HepG2 (cell line): Measurements from ENCODE around the gene SEMA7A. TPM values are rescaled to one million over a fixed set of nuclear protein-coding genes. Genes with fewer than 3 reads are reported as not detected.

Source experiments
- KLF16 ChIP-seq, 2 experiments: sonication (generic) in 1 of 2; formaldehyde crosslinking in 1 of 2; IDR thresholded peaks; 2 replicates each; pipeline versions ENCODE4 v1.6.1 to v1.8.0; 2016 to 2023; ENCODE audit warnings: missing genetic modification reagents in 2 of 2, missing compliant biosample characterization in 1 of 2
- KLF9 ChIP-seq: IDR thresholded peaks from 2 replicates; pipeline ENCODE4 v1.6.1; 2016; ENCODE audit warnings: low read depth
- LCORL ChIP-seq, 2 experiments: fragments of 450-650 bp in 1 of 2; sonication (generic) in 1 of 2; formaldehyde crosslinking in 1 of 2; IDR thresholded peaks; 2 replicates each; pipeline versions ENCODE4 v1.5.0 to v1.6.1; 2017 to 2020; ENCODE audit warnings: antibody characterized with exemption in 1 of 2, missing genetic modification reagents in 1 of 2
- MAFK ChIP-seq, 2 experiments: IDR thresholded peaks in 1 of 2; conservative IDR thresholded peaks in 1 of 2; 2 replicates each; pipeline ENCODE4 v1.6.1; 2011; ENCODE audit warnings: improper control_type of control experiment in 2 of 2, low read length in 2 of 2
- NKX3-1 ChIP-seq: sonication (generic); formaldehyde crosslinking; IDR thresholded peaks from 2 replicates; pipeline ENCODE4 v1.5.0; 2020; ENCODE audit warnings: missing genetic modification reagents
- SP140L ChIP-seq: sonication (generic); formaldehyde crosslinking; IDR thresholded peaks from 2 replicates; pipeline ENCODE4 v1.4.0; 2020; ENCODE audit warnings: missing genetic modification reagents, borderline replicate concordance
- TOE1 ChIP-seq: sonication (generic); formaldehyde crosslinking; IDR thresholded peaks from 2 replicates; pipeline ENCODE4 v1.4.0; 2020; ENCODE audit warnings: mild to moderate bottlenecking, missing genetic modification reagents
- YEATS4 ChIP-seq: sonication (generic); formaldehyde crosslinking; IDR thresholded peaks from 2 replicates; pipeline ENCODE4 v1.4.0; 2020; ENCODE audit warnings: missing genetic modification reagents, borderline replicate concordance
- ZNF484 ChIP-seq: sonication (generic); formaldehyde crosslinking; IDR thresholded peaks from 2 replicates; pipeline ENCODE4 v1.5.1; 2020; ENCODE audit warnings: mild to moderate bottlenecking, low read depth, missing genetic modification reagents, borderline replicate concordance
- ZNF562 ChIP-seq: sonication (generic); formaldehyde crosslinking; IDR thresholded peaks from 2 replicates; pipeline ENCODE4 v1.8.0; 2022; ENCODE audit warnings: missing genetic modification reagents, borderline replicate concordance
- ZNF572 ChIP-seq: sonication (generic); formaldehyde crosslinking; IDR thresholded peaks from 2 replicates; pipeline ENCODE4 v1.5.1; 2020; ENCODE audit warnings: mild to moderate bottlenecking, missing genetic modification reagents
- ZNF788 ChIP-seq: sonication (generic); formaldehyde crosslinking; IDR thresholded peaks from 2 replicates; pipeline ENCODE4 v1.5.0; 2020; ENCODE audit warnings: mild to moderate bottlenecking, missing genetic modification reagents, borderline replicate concordance
- ZSCAN12 ChIP-seq: sonication (generic); formaldehyde crosslinking; IDR thresholded peaks from 2 replicates; pipeline ENCODE4 v1.9.0; 2021; ENCODE audit warnings: mild to moderate bottlenecking, missing genetic modification reagents
- ZSCAN5A ChIP-seq: sonication (generic); formaldehyde crosslinking; IDR thresholded peaks from 2 replicates; pipeline ENCODE4 v1.8.0; 2022; ENCODE audit warnings: mild to moderate bottlenecking, missing genetic modification reagents, borderline replicate concordance
- polyA plus RNA-seq, 8 experiments: library from polyadenylated mRNA; depleted of rRNA in 3 of 8; stranded (reverse) in 7 of 8; unstranded in 1 of 8; fragments of >200 nt; fragmentation: Illumina TruSeq in 4 of 8; extraction: Trizol in 4 of 8; gene quantifications; 2 replicates each; pipeline versions ENCODE4 v1.2.1 to v1.2.3, GENCODE V29; 2011 to 2016; ENCODE audit warnings: low read depth in 4 of 8, missing spikeins in 1 of 8, mixed read lengths in 1 of 8; ENCODE audit not compliant: insufficient read depth in 1 of 8
- total RNA-seq, 5 experiments: library from RNA; depleted of rRNA; stranded (reverse); fragments of >200 nt; fragmentation: Illumina TruSeq; extraction: Trizol; gene quantifications; 2 replicates each; pipeline ENCODE4 v1.2.3, GENCODE V29; 2016; ENCODE audit warnings: low read depth in 1 of 5
- TF ChIP-seq, protein P1 (sequence below): sonication (generic); formaldehyde crosslinking; IDR thresholded peaks from 2 replicates; pipeline ENCODE4 v1.5.0; 2020; ENCODE audit warnings: missing genetic modification reagents
- TF ChIP-seq, protein P2 (sequence below): sonication (generic); formaldehyde crosslinking; IDR thresholded peaks from 2 replicates; pipeline ENCODE4 v1.4.0; 2020; ENCODE audit warnings: missing genetic modification reagents, mild to moderate bottlenecking, borderline replicate concordance
- TF ChIP-seq, protein P3 (sequence below): IDR thresholded peaks from 2 replicates; pipeline ENCODE4 v1.6.1; 2016; ENCODE audit warnings: missing genetic modification reagents, missing compliant biosample characterization

Gene SEMA7A
- total and polyA plus RNA-seq, 2 of the 13 experiments (the other 11 are each of a cell fraction or from before 2014, with no cell fraction given): 9.0 to 15.8 TPM

DNA sequence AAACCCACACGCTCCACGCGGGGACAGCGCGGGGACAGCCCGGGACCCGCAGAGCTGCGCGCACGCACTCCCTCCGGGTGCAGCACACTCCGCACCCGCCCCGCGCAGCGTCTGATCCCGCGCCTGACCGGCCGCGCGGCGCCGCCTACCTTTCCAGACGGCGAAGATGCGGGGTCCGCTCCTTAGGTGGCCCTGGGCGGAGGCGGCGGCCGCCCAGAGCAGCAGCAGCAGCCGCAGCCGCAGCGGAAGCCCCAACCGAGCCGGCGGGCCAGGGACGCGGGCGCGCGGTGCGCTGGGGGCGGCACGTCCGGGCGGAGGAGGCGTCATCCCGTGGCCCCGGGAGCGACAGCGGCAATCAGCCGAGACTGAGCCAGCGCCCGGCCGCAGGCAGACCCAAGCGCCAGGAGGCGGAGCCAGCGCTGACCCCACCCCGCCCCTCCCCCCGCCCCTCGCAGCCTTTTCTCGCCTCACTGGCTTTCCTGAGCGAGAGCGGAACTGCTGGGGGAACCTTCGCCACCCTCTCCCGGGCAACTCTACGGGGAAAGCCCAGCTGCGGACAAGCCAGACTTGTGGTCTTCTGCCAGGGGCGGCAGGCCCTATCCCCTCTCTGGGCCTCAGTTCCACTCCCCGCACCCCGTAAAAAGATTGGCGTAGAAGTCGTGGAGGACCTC is at the start of gene SEMA7A (continued):
- TF ChIP-seq, protein P1, sequence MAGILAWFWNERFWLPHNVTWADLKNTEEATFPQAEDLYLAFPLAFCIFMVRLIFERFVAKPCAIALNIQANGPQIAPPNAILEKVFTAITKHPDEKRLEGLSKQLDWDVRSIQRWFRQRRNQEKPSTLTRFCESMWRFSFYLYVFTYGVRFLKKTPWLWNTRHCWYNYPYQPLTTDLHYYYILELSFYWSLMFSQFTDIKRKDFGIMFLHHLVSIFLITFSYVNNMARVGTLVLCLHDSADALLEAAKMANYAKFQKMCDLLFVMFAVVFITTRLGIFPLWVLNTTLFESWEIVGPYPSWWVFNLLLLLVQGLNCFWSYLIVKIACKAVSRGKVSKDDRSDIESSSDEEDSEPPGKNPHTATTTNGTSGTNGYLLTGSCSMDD: no peak
- TF ChIP-seq ZSCAN12 (no peak; the same call in 1 of the 2 replicates), KLF9 (CRISPR knock-in tag) (no peak), ZNF788 (CRISPR knock-in tag) (peak; percentile 76), SP140L (CRISPR knock-in tag) (no peak), NKX3-1 (CRISPR knock-in tag) (no peak), ZSCAN5A (no peak), ZNF562 (CRISPR knock-in tag) (no peak), TOE1 (CRISPR knock-in tag) (no peak), ZNF572 (CRISPR knock-in tag) (no peak), YEATS4 (CRISPR knock-in tag) (no peak; the same call in 1 of the 2 replicates), ZNF484 (CRISPR knock-in tag) (no peak), LCORL (IDR thresholded peaks at IDR 0.05) (no peak), LCORL (CRISPR knock-in tag; IDR thresholded peaks at IDR 0.05) (no peak), MAFK (conservative IDR thresholded peaks at IDR 0.05 in 1 of 2, IDR thresholded peaks at IDR 0.05 in 1 of 2; ENCODE audit: low read length in 2 of 2) (no peak), KLF16 (CRISPR knock-in tag; IDR thresholded peaks at IDR 0.05) (no peak)
- TF ChIP-seq, protein P2, sequence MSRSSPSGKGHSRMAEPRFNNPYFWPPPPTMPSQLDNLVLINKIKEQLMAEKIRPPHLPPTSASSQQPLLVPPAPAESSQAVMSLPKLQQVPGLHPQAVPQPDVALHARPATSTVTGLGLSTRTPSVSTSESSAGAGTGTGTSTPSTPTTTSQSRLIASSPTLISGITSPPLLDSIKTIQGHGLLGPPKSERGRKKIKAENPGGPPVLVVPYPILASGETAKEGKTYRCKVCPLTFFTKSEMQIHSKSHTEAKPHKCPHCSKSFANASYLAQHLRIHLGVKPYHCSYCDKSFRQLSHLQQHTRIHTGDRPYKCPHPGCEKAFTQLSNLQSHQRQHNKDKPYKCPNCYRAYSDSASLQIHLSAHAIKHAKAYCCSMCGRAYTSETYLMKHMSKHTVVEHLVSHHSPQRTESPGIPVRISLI (CRISPR knock-in tag): no peak
- TF ChIP-seq, protein P3, sequence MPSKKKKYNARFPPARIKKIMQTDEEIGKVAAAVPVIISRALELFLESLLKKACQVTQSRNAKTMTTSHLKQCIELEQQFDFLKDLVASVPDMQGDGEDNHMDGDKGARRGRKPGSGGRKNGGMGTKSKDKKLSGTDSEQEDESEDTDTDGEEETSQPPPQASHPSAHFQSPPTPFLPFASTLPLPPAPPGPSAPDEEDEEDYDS (CRISPR knock-in tag): peak; percentile 74; the same call in 1 of the 2 replicates
